ENCODE data around the gene CCDC86.

Gene CCDC86

GRCh38 chr11:60854140-60854846 lies 12.4 kb downstream of the CCDC86 start:
- DNase-seq: no peak

GRCh38 chr11:60854847-60855725 lies 13.2 kb downstream of the CCDC86 start:
- no peak for DNase-seq

GRCh38 chr11:60855726-60856633 lies 14.1 kb downstream of the CCDC86 start, which contains the start of gene PTGDR2:
PTGDR2 (minus strand) TSS chr11:60855950; CDS start chr11:60853722, 2,228 bp downstream.
- no peak for DNase-seq

- DNase-seq: no peak
Measured at GRCh38 chr11:60857378-60858232, 15.7 kb downstream of the CCDC86 start.

GRCh38 chr11:60858236-60858635 lies 16.3 kb downstream of the CCDC86 start:
- DNase-seq: no peak

GRCh38 chr11:60858731-60859464 lies 17.0 kb downstream of the CCDC86 start:
- no peak for DNase-seq

GRCh38 chr11:60859616-60860250 lies 17.8 kb downstream of the CCDC86 start:
- no peak for DNase-seq

- no peak for DNase-seq
Measured at GRCh38 chr11:60860943-60861342, 19.0 kb downstream of the CCDC86 start.

GRCh38 chr11:60862171-60862570 lies 20.3 kb downstream of the CCDC86 start:
- DNase-seq: no peak

- DNase-seq: no peak
Measured at GRCh38 chr11:60863550-60864521, 21.9 kb downstream of the CCDC86 start.

- DNase-seq: no peak
Measured at GRCh38 chr11:60864856-60865513, 23.1 kb downstream of the CCDC86 start.

GRCh38 chr11:60866911-60867870 lies 25.3 kb downstream of the CCDC86 start, which contains the start of gene ZP1:
ZP1 (plus strand) TSS chr11:60867542; CDS start chr11:60867562, 20 bp downstream.
- DNase-seq: no peak

- no peak for DNase-seq
Measured at GRCh38 chr11:60867871-60868681, 26.2 kb downstream of the CCDC86 start.

GRCh38 chr11:60868682-60869450 lies 27.0 kb downstream of the CCDC86 start:
- no peak for DNase-seq

GRCh38 chr11:60869451-60869825 lies 27.5 kb downstream of the CCDC86 start:
- no peak for DNase-seq

- no peak for DNase-seq
Measured at GRCh38 chr11:60870276-60870675, 28.4 kb downstream of the CCDC86 start.

Data from activated CD4-positive, alpha-beta T cell treated with anti-CD3 and anti-CD28 coated beads for 48 hours (primary cell).